Measurements from ENCODE around the gene NUAK1.

- TF ChIP-seq, protein P1, sequence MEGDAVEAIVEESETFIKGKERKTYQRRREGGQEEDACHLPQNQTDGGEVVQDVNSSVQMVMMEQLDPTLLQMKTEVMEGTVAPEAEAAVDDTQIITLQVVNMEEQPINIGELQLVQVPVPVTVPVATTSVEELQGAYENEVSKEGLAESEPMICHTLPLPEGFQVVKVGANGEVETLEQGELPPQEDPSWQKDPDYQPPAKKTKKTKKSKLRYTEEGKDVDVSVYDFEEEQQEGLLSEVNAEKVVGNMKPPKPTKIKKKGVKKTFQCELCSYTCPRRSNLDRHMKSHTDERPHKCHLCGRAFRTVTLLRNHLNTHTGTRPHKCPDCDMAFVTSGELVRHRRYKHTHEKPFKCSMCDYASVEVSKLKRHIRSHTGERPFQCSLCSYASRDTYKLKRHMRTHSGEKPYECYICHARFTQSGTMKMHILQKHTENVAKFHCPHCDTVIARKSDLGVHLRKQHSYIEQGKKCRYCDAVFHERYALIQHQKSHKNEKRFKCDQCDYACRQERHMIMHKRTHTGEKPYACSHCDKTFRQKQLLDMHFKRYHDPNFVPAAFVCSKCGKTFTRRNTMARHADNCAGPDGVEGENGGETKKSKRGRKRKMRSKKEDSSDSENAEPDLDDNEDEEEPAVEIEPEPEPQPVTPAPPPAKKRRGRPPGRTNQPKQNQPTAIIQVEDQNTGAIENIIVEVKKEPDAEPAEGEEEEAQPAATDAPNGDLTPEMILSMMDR (conservative IDR thresholded peaks at IDR 0.05) = no peak
- no peak for TF ChIP-seq ZFX (IDR thresholded peaks at IDR 0.05)
Measured at GRCh38 chr12:106183735-106184134, 45.0 kb upstream of the NUAK1 start.

Data from C4-2B (cell line).